ENCODE results near the gene AREL1.

DNA sequence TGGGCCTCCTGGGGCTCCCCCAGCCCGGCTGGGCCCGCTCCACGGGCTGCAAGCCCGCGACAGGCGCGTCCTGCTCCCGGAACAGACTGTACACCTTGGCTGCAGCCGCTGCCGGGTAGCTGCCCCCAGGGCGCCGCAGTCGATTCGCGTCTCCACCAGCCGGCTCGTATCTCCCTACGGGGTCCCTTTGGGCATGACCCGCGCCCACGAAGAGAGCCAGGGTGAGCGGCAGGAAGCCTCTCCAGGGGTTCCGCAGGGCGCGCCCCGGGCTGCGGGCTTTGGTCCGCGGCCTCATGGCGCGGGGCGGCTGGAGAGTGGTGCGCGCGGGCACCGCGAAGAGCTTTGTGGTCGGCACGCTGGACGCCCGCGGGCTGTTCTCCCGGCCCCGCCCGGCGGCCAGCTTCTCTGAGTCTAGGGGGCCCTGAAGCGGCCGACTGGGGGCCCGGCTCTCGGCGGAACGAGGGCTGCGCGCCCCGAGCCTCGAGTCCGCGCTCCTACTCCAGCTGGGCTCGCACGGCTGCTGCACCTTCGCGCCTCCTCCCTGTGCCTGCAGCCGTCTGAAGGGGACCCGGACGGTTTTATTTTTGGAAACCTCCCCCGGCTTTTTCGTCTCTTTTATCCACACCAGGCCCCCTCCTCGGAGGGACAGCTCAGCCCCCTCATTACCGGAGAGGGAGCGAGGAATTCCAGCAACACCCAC is 101.1 kb downstream of the AREL1 start, which contains the start of gene LTBP2:
- TF ChIP-seq EP300 (IDR thresholded peaks at IDR 0.05): no peak
- no peak for TF ChIP-seq POLR2A (IDR thresholded peaks at IDR 0.05)

Measured in sigmoid colon (tissue), 4 donors.